H9 (cell line): ENCODE results near the gene C7orf25. TPM values are rescaled to one million over a fixed set of nuclear protein-coding genes. Genes with fewer than 3 reads are reported as not detected.

Experiments used
- DNase-seq: peaks from one replicate; pipeline ENCODE4 v3.0.0-alpha.2; 2017
- H2AFZ ChIP-seq: one replicate; pipeline ENCODE4 v1.6.1; 2013; ENCODE audit warnings: mild to moderate bottlenecking, low read length, control low read depth, moderate library complexity
- H2AK5ac ChIP-seq: 2 replicates; pipeline ENCODE4 v1.6.1; 2013; ENCODE audit warnings: low read length, control low read depth, mixed read lengths; ENCODE audit not compliant: insufficient read length
- H2BK120ac ChIP-seq: one replicate; pipeline ENCODE4 v1.6.1; 2013; ENCODE audit warnings: low read depth, mild to moderate bottlenecking, low read length, control low read depth, inconsistent platforms; ENCODE audit not compliant: poor library complexity, severe bottlenecking
- H2BK12ac ChIP-seq: 2 replicates; pipeline ENCODE4 v1.6.1; 2013; ENCODE audit warnings: low read length, control low read depth, mixed read lengths, low read depth; ENCODE audit not compliant: insufficient read length
- H2BK15ac ChIP-seq: 2 replicates; pipeline ENCODE4 v1.6.1; 2013; ENCODE audit warnings: low read depth, low read length, control low read depth
- H2BK20ac ChIP-seq: one replicate; pipeline ENCODE4 v1.6.1; 2013; ENCODE audit warnings: low read depth, mild to moderate bottlenecking, low read length, control low read depth, inconsistent platforms; ENCODE audit not compliant: poor library complexity, severe bottlenecking
- H2BK5ac ChIP-seq: 2 replicates; pipeline ENCODE4 v1.6.1; 2013; ENCODE audit warnings: low read length, control low read depth, mixed read lengths; ENCODE audit not compliant: insufficient read length
- H3K14ac ChIP-seq: 2 replicates; pipeline ENCODE4 v1.6.1; 2013; ENCODE audit warnings: low read length, control low read depth; ENCODE audit not compliant: insufficient read depth
- H3K18ac ChIP-seq: 2 replicates; pipeline ENCODE4 v1.6.1; 2013; ENCODE audit warnings: low read depth, mild to moderate bottlenecking, mixed read lengths, low read length, control low read depth; ENCODE audit not compliant: insufficient read length
- H3K23ac ChIP-seq: 2 replicates; pipeline ENCODE4 v1.6.1; 2013; ENCODE audit warnings: low read length, control low read depth, mixed read lengths, low read depth; ENCODE audit not compliant: insufficient read length
- H3K23me2 ChIP-seq: 2 replicates; pipeline ENCODE4 v1.6.1; 2013; ENCODE audit warnings: low read depth, mild to moderate bottlenecking, mixed read lengths, low read length, control low read depth; ENCODE audit not compliant: insufficient read length, poor library complexity, severe bottlenecking
- H3K27ac ChIP-seq: 2 replicates; pipeline ENCODE4 v1.5.1; 2013; ENCODE audit warnings: low read length, control low read depth, mixed read lengths, low read depth; ENCODE audit not compliant: insufficient read length
- H3K27me3 ChIP-seq: 2 replicates; pipeline ENCODE4 v1.6.1; 2013; ENCODE audit warnings: low read length, control low read depth, inconsistent platforms; ENCODE audit not compliant: insufficient read depth
- H3K4ac ChIP-seq: 2 replicates; pipeline ENCODE4 v1.6.1; 2013; ENCODE audit warnings: low read depth, mild to moderate bottlenecking, control low read depth, inconsistent platforms, low read length, moderate library complexity
- H3K4me1 ChIP-seq: 2 replicates; pipeline ENCODE4 v1.6.1; 2013; ENCODE audit warnings: low read length, control low read depth, inconsistent platforms; ENCODE audit not compliant: insufficient read depth
- H3K4me2 ChIP-seq: 2 replicates; pipeline ENCODE4 v1.6.1; 2013; ENCODE audit warnings: low read length, control low read depth, mixed read lengths; ENCODE audit not compliant: insufficient read length, insufficient read depth
- H3K56ac ChIP-seq: 2 replicates; pipeline ENCODE4 v1.6.1; 2013; ENCODE audit warnings: low read depth, mild to moderate bottlenecking, mixed read lengths, low read length, control low read depth; ENCODE audit not compliant: insufficient read length
- H3K79me1 ChIP-seq: 2 replicates; pipeline ENCODE4 v1.6.1; 2013; ENCODE audit warnings: low read depth, mild to moderate bottlenecking, moderate library complexity, low read length, control low read depth, inconsistent platforms; ENCODE audit not compliant: insufficient read depth, poor library complexity, severe bottlenecking
- H3K79me2 ChIP-seq: 2 replicates; pipeline ENCODE4 v1.6.1; 2013; ENCODE audit warnings: low read length, control low read depth, inconsistent platforms; ENCODE audit not compliant: insufficient read depth
- H3K9ac ChIP-seq: 2 replicates; pipeline ENCODE4 v1.6.1; 2013; ENCODE audit warnings: low read length, control low read depth, mixed read lengths; ENCODE audit not compliant: insufficient read length; ENCODE audit errors: extremely low read depth
- H3K9me3 ChIP-seq: one replicate; pipeline ENCODE4 v1.6.1; 2013; ENCODE audit warnings: low read depth, low read length, inconsistent platforms; ENCODE audit not compliant: control insufficient read depth
- H3T11ph ChIP-seq: one replicate; pipeline ENCODE4 v1.6.1; 2013; ENCODE audit warnings: mild to moderate bottlenecking, low read length, control low read depth, inconsistent platforms
- H4K20me1 ChIP-seq: one replicate; pipeline ENCODE4 v1.6.1; 2013; ENCODE audit not compliant: control insufficient read depth, insufficient read length, insufficient read depth
- H4K5ac ChIP-seq: 2 replicates; pipeline ENCODE4 v1.6.1; 2013; ENCODE audit warnings: low read depth, mild to moderate bottlenecking, mixed read lengths, low read length, control low read depth; ENCODE audit not compliant: insufficient read length
- H4K8ac ChIP-seq: replicated peaks from 2 replicates; pipeline ENCODE4 v1.6.1; 2013; ENCODE audit warnings: low read length, control low read depth, mixed read lengths, low read depth; ENCODE audit not compliant: insufficient read length
- H4K91ac ChIP-seq: 2 replicates; pipeline ENCODE4 v1.6.1; 2013; ENCODE audit warnings: low read depth, mild to moderate bottlenecking, moderate library complexity, mixed read lengths, low read length, control low read depth; ENCODE audit not compliant: insufficient read length
- H3K27ac Mint-ChIP-seq, 3 experiments: 2 replicates in 2 of 3; 3 replicates in 1 of 3; pipeline ENCODE4 v1.8.0; 2020 to 2021; ENCODE audit warnings: mixed read lengths in 3 of 3, mild to moderate bottlenecking in 1 of 3, moderate library complexity in 1 of 3
- H3K27me3 Mint-ChIP-seq: 2 replicates; pipeline ENCODE4 v1.8.0; 2021; ENCODE audit warnings: low read depth, mild to moderate bottlenecking, moderate library complexity, mixed read lengths
- H3K36me3 Mint-ChIP-seq, 3 experiments: 2 replicates in 2 of 3; 3 replicates in 1 of 3; pipeline ENCODE4 v1.8.0; 2020 to 2021; ENCODE audit warnings: low read depth in 3 of 3, mixed read lengths in 3 of 3; ENCODE audit not compliant: insufficient read depth in 1 of 3
- H3K4me1 Mint-ChIP-seq, 2 experiments: 2 replicates each; pipeline ENCODE4 v1.8.0; 2020; ENCODE audit warnings: mixed read lengths in 2 of 2
- H3K4me3 Mint-ChIP-seq, 2 experiments: 2 replicates in 1 of 2; 3 replicates in 1 of 2; pipeline ENCODE4 v1.8.0; 2020 to 2021; ENCODE audit warnings: mild to moderate bottlenecking in 2 of 2, mixed read lengths in 2 of 2, moderate library complexity in 1 of 2
- H3K9me3 Mint-ChIP-seq, 2 experiments: 2 replicates in 1 of 2; 3 replicates in 1 of 2; pipeline ENCODE4 v1.8.0; 2020; ENCODE audit warnings: mild to moderate bottlenecking in 2 of 2, mixed read lengths in 2 of 2, moderate library complexity in 1 of 2
- CTCF ChIP-seq: fragments of 200-600 bp; sonication (generic); conservative IDR thresholded peaks from 3 replicates; pipeline ENCODE4 v1.8.0; 2021; ENCODE audit warnings: antibody characterized with exemption, mild to moderate bottlenecking
- WGBS: extraction: QIAGEN DNeasy Blood & Tissue Kit; methylation state at CpG from one replicate; pipeline ENCODE4 v1.1.7; 2013; ENCODE audit warnings: missing lambda C conversion rate, low lambda C conversion rate, mixed read lengths; ENCODE audit not compliant: insufficient read length; ENCODE audit errors: extremely low coverage; 5-methylcytosine and 5-hydroxymethylcytosine counted together
- total RNA-seq: library from RNA; stranded (reverse); gene quantifications from 2 replicates; pipeline ENCODE4 v1.2.1, GENCODE V29; 2021

Gene C7orf25
- total RNA-seq, 1 experiment from 2014 or later = 3.8 TPM

GRCh38 chr7:42934291-42934690, 22.4 kb upstream of the C7orf25 start:
- DNase-seq = no peak
- no peak overlapping the region for H3K27ac ChIP-seq
- H2BK20ac ChIP-seq = no peak overlapping the region
- no peak overlapping the region for H3K23ac ChIP-seq
- no peak overlapping the region for H4K91ac ChIP-seq
- H4K5ac ChIP-seq = no peak overlapping the region
- H3K79me1 ChIP-seq = no peaks in the 10 kb centered on the region
- no peak overlapping the region for H3K4me2 ChIP-seq
- H4K20me1 ChIP-seq = no peaks in the 10 kb centered on the region
- H4K8ac ChIP-seq = no peak overlapping the region
- no peak for TF ChIP-seq CTCF
- H3K18ac ChIP-seq = no peak overlapping the region
- H3K9me3 ChIP-seq = no peaks in the 10 kb centered on the region
- H3K27me3 ChIP-seq = no peaks in the 10 kb centered on the region
- no peaks in the 10 kb centered on the region for H3K4me1 ChIP-seq
- peak overlapping the region; percentile 63 to 97; a peak in 4 of 5 replicates for H3K4me3 Mint-ChIP-seq
- H3K56ac ChIP-seq = no peak overlapping the region
- peaks cover 15 to 52% (median 41%) of the 10 kb centered on the region in 3 experiments for H3K36me3 Mint-ChIP-seq
- H2AFZ ChIP-seq = no peak overlapping the region
- H2BK120ac ChIP-seq = no peak overlapping the region
- H3T11ph ChIP-seq = no peak overlapping the region
- no peak overlapping the region for H3K9ac ChIP-seq
- H2AK5ac ChIP-seq = no peak overlapping the region
- H2BK12ac ChIP-seq = no peak overlapping the region
- H3K14ac ChIP-seq = no peak overlapping the region
- H3K4me1 Mint-ChIP-seq = peaks cover 11 to 13% of the 10 kb centered on the region in 2 experiments
- peaks cover 0 to 3% of the 10 kb centered on the region in 2 experiments; a peak in 1 of 5 replicates for H3K9me3 Mint-ChIP-seq
- H3K4ac ChIP-seq = no peak overlapping the region
- H2BK5ac ChIP-seq = no peak overlapping the region
- H3K23me2 ChIP-seq = peaks cover 11% of the 10 kb centered on the region
- H3K27me3 Mint-ChIP-seq = 0 out of 2 replicates have a peak, but pooled peaks cover 2% of the 10 kb centered on the region
- no CpG with 5 or more reads among the region's 3 CpGs for WGBS
- H3K27ac Mint-ChIP-seq = no peak overlapping the region
- H2BK15ac ChIP-seq = no peak overlapping the region
- H3K79me2 ChIP-seq = peaks cover 39% of the 10 kb centered on the region
